Muscle layer of duodenum (tissue), 2 donors: ENCODE results near the gene MOK.

Source experiments
- H3K27ac ChIP-seq: one replicate; pipeline ENCODE4 v1.7.0; 2013; ENCODE audit warnings: mild to moderate bottlenecking, low read length
- H3K27me3 ChIP-seq: one replicate; pipeline ENCODE4 v1.7.0; 2013; ENCODE audit warnings: low read depth, mild to moderate bottlenecking, control low read depth, low read length
- H3K36me3 ChIP-seq, 2 donors: one replicate each; pipeline ENCODE4 v1.7.0; 2013; ENCODE audit warnings: low read length in 2 of 2, control low read depth in 1 of 2, mild to moderate bottlenecking in 1 of 2; ENCODE audit not compliant: insufficient read depth in 2 of 2, control insufficient read depth in 1 of 2
- H3K4me1 ChIP-seq, 2 donors: one replicate each; pipeline ENCODE4 v1.7.0; 2013; ENCODE audit warnings: low read length in 2 of 2, mild to moderate bottlenecking in 2 of 2, control low read depth in 1 of 2, moderate library complexity in 1 of 2; ENCODE audit not compliant: insufficient read depth in 2 of 2, control insufficient read depth in 1 of 2
- H3K4me3 ChIP-seq, 2 donors: one replicate each; pipeline ENCODE4 v1.7.0; 2013; ENCODE audit warnings: low read length in 2 of 2, low read depth in 1 of 2, mild to moderate bottlenecking in 1 of 2
- H3K9me3 ChIP-seq, 2 donors: one replicate each; pipeline ENCODE4 v1.7.0; 2013; ENCODE audit warnings: low read length in 2 of 2, control low read depth in 1 of 2, mild to moderate bottlenecking in 1 of 2; ENCODE audit not compliant: control insufficient read depth in 1 of 2
- donor health status: healthy.

The MOK gene

GRCh38 chr14:102239231-102239630, 65.7 kb downstream of the MOK start:
- H3K9me3 ChIP-seq = no peaks in the 10 kb centered on the region
- H3K4me3 ChIP-seq = no peak overlapping the region
- no peak overlapping the region for H3K27ac ChIP-seq
- no peaks in the 10 kb centered on the region for H3K36me3 ChIP-seq
- H3K27me3 ChIP-seq = no peaks in the 10 kb centered on the region
- no peaks in the 10 kb centered on the region for H3K4me1 ChIP-seq

DNA sequence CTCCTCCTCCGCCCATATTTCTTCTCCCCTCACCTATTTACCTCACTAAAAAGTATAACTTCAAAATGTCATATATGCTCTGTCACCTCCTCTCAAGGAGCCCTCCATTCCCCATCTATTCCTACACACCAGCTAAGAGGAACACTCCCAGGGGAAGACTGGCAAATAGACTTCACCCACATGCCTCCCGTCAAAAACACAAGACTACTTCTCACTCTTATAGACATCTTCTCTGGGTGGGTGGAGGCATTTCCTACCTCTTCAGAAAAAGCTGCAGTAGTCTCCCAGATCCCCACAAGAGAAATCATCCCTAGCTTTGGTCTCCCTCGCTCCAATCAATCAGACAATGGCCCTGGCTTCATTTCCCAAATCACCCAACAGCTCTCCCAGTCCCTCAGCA, 66.2 kb downstream of the MOK start:
- Histone ChIP-seq H3K4me1 (no peaks in the 10 kb centered on the region), H3K27me3 (no peaks in the 10 kb centered on the region), H3K36me3 (no peaks in the 10 kb centered on the region), H3K9me3 (no peaks in the 10 kb centered on the region), H3K27ac (no peak overlapping the region), H3K4me3 (no peak overlapping the region)

DNA sequence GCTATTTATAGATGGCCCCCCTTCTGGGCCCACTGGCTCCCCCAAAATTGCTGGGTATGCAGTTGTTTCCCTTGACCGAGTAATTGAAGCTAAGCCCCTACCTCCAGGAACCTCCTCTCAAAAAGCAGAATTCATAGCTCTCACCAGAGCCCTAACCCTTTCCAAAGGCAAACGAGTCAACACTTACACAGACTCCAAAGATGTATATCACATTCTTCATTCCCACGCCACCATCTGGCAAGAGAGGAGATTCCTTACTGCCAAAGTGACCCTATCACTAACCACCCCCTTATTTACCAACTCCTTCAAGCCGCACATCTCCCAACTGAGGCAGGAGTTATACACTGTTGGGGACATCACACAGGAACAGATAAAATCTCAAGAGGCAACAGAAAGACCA, 66.8 kb downstream of the MOK start:
- Histone ChIP-seq H3K9me3 (no peaks in the 10 kb centered on the region), H3K27ac (no peak overlapping the region), H3K27me3 (no peaks in the 10 kb centered on the region), H3K4me3 (no peak overlapping the region), H3K36me3 (no peaks in the 10 kb centered on the region), H3K4me1 (no peaks in the 10 kb centered on the region)

DNA sequence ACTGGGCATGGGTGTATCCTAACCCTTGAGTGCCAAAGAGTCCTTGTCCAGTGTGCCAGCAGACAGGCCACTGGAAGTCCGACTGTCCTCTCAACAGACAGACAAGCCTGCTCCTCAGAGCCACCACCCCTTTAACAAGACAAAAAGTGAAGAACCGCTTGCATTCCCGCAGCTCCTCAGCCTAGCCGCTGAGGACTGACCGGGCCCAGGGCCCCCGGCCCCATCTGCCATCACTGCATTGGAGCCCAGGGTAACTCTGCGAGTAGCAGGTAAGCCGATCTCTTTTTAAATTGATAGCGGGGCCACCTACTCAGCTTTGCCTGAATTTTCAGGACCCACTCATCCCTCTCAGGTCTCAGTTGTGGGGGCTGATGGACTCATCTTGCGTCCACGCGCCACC, 68.9 kb downstream of the MOK start:
- no peak overlapping the region for H3K4me3 ChIP-seq

GRCh38 chr14:102235275-102235897, 69.6 kb downstream of the MOK start:
- peaks cover 0 to 5% of the 10 kb centered on the region in 2 donors for H3K36me3 ChIP-seq
- H3K27ac ChIP-seq = no peak overlapping the region
- H3K27me3 ChIP-seq = no peaks in the 10 kb centered on the region
- H3K4me1 ChIP-seq = no peaks in the 10 kb centered on the region
- H3K9me3 ChIP-seq = no peaks in the 10 kb centered on the region
- peak overlapping the region; percentile 21 to 37 for H3K4me3 ChIP-seq

More for the DNA sequence above, 68.9 kb downstream of the MOK start:
- Histone ChIP-seq H3K9me3 (no peaks in the 10 kb centered on the region), H3K27ac (no peak overlapping the region), H3K27me3 (no peaks in the 10 kb centered on the region), H3K36me3 (peaks cover 0 to 5% of the 10 kb centered on the region in 2 donors), H3K4me1 (no peaks in the 10 kb centered on the region)

DNA sequence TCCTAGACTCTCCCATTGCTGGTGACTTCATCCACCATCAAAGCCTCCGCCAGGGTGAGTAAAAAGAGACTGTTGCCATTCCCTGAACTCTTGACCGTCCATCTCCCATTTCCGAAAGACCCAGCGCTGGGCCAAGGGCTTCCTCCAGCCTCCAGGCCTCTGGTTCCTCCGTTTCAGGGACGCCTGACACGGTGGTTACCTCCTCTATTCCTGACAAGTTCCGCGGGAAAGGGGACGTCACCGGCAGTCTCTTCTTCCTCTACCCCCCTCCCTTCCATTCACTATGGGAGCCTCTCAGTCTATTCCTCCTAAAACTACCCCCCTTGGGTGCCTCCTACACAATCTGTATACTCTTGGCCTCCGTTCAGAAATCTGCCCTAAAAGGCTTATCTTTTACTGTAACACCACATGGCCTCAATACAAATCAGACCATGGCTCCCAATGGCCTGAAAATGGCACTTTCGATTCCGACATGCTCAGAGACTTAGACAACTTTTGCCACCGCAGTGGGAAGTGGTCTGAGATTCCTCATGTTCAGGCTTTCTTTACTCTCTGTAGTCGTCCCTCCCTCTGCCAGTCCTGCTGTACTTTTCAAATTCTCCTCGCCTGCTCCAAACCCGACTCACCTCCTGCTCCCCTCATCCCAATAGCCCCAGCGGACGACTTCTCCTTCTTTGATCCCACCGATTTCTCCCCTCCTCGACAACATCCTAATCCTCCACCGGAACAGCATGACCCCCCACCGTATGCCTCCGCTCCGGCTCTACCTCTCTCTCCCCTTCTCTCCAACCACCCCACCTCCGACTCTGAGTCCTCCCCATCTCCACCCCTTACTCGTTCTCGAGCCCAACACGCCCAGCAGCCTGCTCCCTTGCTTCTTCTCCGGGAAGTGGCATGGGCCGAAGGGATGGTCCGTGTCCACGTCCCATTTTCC, 70.4 kb downstream of the MOK start:
- H3K4me3 ChIP-seq = peak overlapping the region; percentile 21 to 37
- H3K27me3 ChIP-seq = no peaks in the 10 kb centered on the region
- H3K27ac ChIP-seq = no peak overlapping the region
- no peaks in the 10 kb centered on the region for H3K9me3 ChIP-seq
- no peaks in the 10 kb centered on the region for H3K4me1 ChIP-seq
- peaks cover 0 to 5% of the 10 kb centered on the region in 2 donors for H3K36me3 ChIP-seq

DNA sequence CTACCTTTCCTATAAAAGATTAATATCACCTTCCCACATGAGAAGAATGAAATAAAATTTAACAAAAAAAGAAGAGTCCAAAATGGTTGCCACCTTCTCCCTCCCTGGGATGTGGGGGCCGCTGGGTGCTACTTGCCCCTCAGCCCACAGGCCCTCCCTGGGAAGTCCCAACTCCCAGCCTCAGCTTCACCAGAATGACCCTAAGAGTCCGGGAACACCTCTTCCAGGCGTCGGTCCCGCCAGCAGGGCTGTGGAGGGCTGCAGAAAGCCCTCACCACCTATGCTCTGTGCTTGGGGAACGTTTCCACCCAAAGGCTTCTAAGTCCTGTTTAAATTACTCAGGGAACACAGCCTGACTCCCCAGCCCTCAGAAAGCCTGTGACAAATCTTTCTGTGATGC, 71.9 kb downstream of the MOK start:
- H3K27ac ChIP-seq = no peak overlapping the region
- H3K4me3 ChIP-seq = no peak overlapping the region
- no peaks in the 10 kb centered on the region for H3K27me3 ChIP-seq
- no peaks in the 10 kb centered on the region for H3K9me3 ChIP-seq
- no peaks in the 10 kb centered on the region for H3K4me1 ChIP-seq
- H3K36me3 ChIP-seq = peaks cover 0 to 12% of the 10 kb centered on the region in 2 donors

DNA sequence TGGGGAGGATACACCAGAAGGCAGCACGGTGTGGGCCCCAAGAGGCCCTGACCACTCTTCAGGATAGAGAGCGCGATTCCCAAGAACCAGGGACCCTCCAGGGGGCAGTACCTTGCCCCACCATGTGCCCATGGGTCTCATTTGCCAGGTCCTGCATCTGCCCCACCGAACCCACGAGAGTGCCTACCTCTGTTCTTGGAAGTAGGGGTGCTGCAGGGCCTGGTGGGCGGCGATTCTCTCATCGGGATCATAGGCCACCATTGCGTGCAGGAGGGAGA, 72.7 kb downstream of the MOK start:
- H3K27me3 ChIP-seq = no peaks in the 10 kb centered on the region
- H3K27ac ChIP-seq = no peak overlapping the region
- H3K36me3 ChIP-seq = peaks cover 0 to 12% of the 10 kb centered on the region in 2 donors
- H3K4me3 ChIP-seq = no peak overlapping the region
- H3K9me3 ChIP-seq = no peaks in the 10 kb centered on the region
- H3K4me1 ChIP-seq = no peaks in the 10 kb centered on the region

DNA sequence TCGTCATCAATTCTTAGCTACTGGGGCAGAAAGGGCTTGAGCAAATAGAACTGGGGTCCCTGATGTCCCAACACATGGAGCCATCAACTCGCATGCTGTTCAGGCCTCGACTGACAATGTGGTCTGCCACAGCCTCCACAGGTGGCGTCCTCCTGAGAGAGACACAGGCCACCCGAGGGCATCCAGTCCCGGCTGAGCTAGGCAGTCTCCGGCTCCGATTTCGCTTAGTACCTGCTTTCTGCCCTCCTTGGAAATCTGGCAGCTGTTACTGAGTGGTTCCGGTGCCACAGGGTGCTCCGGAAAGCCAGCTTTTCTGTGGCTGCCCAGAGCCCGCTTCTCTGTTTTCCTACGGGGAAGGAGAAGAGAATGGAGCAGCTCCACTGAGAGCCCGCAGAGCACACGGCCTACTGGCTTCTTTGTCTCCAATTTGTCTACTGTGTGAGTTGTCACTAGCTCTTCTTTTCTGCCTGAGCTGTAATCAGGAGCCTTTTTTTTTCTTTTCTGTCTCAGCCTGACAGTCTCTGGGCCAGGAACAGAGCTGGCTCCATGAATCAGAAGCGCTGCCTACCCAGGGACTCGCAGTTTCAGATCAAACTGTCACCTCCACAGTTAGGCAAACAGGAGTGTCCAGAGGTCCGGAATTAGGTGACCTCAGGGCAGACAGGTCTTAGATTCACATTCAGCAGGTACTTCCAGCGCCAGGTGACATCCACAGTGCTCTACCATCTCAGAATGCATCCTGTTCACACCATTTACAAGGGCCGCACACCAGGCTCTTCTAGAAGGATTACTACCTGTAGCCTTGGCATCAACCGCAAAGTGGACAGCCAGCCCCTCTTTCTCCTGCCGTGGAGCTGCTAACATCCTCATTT, 73.3 kb downstream of the MOK start:
- Histone ChIP-seq H3K27me3 (no peaks in the 10 kb centered on the region), H3K4me1 (no peaks in the 10 kb centered on the region), H3K36me3 (peaks cover 0 to 12% of the 10 kb centered on the region in 2 donors), H3K27ac (no peak overlapping the region), H3K4me3 (no peak overlapping the region), H3K9me3 (no peaks in the 10 kb centered on the region)

DNA sequence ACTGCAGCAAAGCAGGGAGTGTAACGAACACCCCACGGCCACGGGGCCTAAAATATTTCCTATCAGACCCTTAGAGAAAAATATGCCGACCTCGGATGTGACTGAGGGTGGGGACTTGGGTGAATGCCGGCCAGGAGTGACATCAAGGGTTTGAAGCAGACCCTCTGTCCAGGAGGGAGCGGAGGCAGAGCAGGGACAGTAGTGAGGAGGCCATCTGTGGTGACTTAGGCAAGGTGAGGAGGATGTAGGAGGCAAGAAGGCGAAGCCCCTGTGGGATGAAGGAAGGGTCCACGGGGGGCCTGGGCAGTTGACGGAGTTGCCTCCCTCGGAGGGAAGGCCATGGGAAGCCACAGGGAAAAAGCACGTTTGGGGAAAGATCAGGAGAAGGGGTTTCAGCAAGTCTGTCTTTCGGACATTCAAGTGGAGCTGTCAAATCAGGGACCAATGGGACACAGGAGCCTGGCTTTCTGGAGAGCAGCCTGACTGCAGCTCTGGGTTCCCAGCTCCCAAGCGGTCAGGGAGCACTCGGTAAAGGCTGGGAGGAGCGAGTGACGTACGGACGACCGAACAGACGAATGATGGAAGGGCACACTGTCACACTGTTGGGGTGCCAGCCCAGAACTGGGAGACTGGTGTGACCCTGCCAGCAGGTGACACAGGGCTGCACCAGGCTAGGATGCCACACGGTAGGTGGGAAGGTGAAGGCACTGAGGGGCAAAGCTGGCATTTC, 74.3 kb downstream of the MOK start:
- no peaks in the 10 kb centered on the region for H3K4me1 ChIP-seq
- H3K27ac ChIP-seq = no peak overlapping the region
- H3K36me3 ChIP-seq = peaks cover 0 to 12% of the 10 kb centered on the region in 2 donors
- H3K27me3 ChIP-seq = no peaks in the 10 kb centered on the region
- H3K4me3 ChIP-seq = no peak overlapping the region
- H3K9me3 ChIP-seq = no peaks in the 10 kb centered on the region

GRCh38 chr14:102229739-102230092, 75.2 kb downstream of the MOK start:
- Histone ChIP-seq H3K27me3 (no peaks in the 10 kb centered on the region), H3K36me3 (peaks cover 0 to 12% of the 10 kb centered on the region in 2 donors), H3K27ac (no peak overlapping the region), H3K4me1 (no peaks in the 10 kb centered on the region), H3K9me3 (no peaks in the 10 kb centered on the region), H3K4me3 (no peak overlapping the region)
